Measurements from ENCODE around the gene ABTB1.

ABTB1 gene

GRCh38 chr3:127677541-127678314, 5.0 kb downstream of the ABTB1 start:
- H3K4me2 ChIP-seq (ENCODE audit: low read depth, low read length, poor library complexity, severe bottlenecking): no peak overlapping the region
- no peaks in the 10 kb centered on the region for H3K27me3 ChIP-seq (ENCODE audit: insufficient read depth, low read length, poor library complexity, severe bottlenecking)
- H4K20me1 ChIP-seq (ENCODE audit: insufficient read depth, low read length, poor library complexity, severe bottlenecking): no peaks in the 10 kb centered on the region
- H3K79me2 ChIP-seq (ENCODE audit: insufficient read depth, low read length): peaks cover 8% of the 10 kb centered on the region; the same call in 1 of the 2 replicates
- no peaks in the 10 kb centered on the region for H3K9me3 ChIP-seq (ENCODE audit: insufficient read depth, low read depth, low read length)
- TF ChIP-seq, protein P1, sequence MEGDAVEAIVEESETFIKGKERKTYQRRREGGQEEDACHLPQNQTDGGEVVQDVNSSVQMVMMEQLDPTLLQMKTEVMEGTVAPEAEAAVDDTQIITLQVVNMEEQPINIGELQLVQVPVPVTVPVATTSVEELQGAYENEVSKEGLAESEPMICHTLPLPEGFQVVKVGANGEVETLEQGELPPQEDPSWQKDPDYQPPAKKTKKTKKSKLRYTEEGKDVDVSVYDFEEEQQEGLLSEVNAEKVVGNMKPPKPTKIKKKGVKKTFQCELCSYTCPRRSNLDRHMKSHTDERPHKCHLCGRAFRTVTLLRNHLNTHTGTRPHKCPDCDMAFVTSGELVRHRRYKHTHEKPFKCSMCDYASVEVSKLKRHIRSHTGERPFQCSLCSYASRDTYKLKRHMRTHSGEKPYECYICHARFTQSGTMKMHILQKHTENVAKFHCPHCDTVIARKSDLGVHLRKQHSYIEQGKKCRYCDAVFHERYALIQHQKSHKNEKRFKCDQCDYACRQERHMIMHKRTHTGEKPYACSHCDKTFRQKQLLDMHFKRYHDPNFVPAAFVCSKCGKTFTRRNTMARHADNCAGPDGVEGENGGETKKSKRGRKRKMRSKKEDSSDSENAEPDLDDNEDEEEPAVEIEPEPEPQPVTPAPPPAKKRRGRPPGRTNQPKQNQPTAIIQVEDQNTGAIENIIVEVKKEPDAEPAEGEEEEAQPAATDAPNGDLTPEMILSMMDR (conservative IDR thresholded peaks at IDR 0.05; ENCODE audit: low read length): no peak
- TF ChIP-seq EZH2phosphoT487 (IDR thresholded peaks at IDR 0.05; ENCODE audit: borderline replicate concordance): no peak
- H2AFZ ChIP-seq (ENCODE audit: low read length): no peak overlapping the region
- H3K36me3 ChIP-seq (ENCODE audit: insufficient read depth, low read length): no peaks in the 10 kb centered on the region
- no peaks in the 10 kb centered on the region for H3F3A ChIP-seq (ENCODE audit: low read depth)
- no peak overlapping the region for H3K9ac ChIP-seq (ENCODE audit: low read depth, low read length, poor library complexity, severe bottlenecking)
- no peaks in the 10 kb centered on the region for H3K9me2 ChIP-seq (replicated peaks; ENCODE audit: low read depth, low read length)
- H3K4me3 ChIP-seq (ENCODE audit: low read length, poor library complexity, severe bottlenecking): no peak overlapping the region
- peaks cover 9% of the 10 kb centered on the region for H3K4me1 ChIP-seq (ENCODE audit: insufficient read depth, low read length, poor library complexity, severe bottlenecking)

DNA sequence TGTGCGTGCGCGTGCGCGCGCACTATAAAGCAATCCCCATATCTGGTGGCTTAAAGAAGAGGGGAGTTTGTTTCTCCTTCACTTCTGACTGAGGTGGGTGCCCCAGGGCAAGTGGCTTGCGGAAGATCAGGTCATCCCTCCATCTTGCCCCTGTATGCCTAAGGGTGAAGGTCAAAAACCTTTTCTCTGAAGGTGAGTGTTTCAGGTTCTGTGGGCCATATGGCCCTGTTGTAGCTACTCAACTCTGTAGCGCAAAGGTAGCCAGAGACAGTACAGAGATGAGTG, 5.5 kb downstream of the ABTB1 start:
- Histone ChIP-seq H3K4me1 (ENCODE audit: insufficient read depth, low read length, poor library complexity, severe bottlenecking) (peaks cover 9% of the 10 kb centered on the region), H3K4me3 (ENCODE audit: low read length, poor library complexity, severe bottlenecking) (no peak overlapping the region), H3K9ac (ENCODE audit: low read depth, low read length, poor library complexity, severe bottlenecking) (no peak overlapping the region), H3K9me2 (replicated peaks; ENCODE audit: low read depth, low read length) (no peaks in the 10 kb centered on the region), H2AFZ (ENCODE audit: low read length) (no peak overlapping the region), H4K20me1 (ENCODE audit: insufficient read depth, low read length, poor library complexity, severe bottlenecking) (no peaks in the 10 kb centered on the region), H3K79me2 (ENCODE audit: insufficient read depth, low read length) (peaks cover 8% of the 10 kb centered on the region; the same call in 1 of the 2 replicates), H3K9me3 (ENCODE audit: insufficient read depth, low read depth, low read length) (no peaks in the 10 kb centered on the region), H3K36me3 (ENCODE audit: insufficient read depth, low read length) (no peaks in the 10 kb centered on the region), H3K4me2 (ENCODE audit: low read depth, low read length, poor library complexity, severe bottlenecking) (no peak overlapping the region), H3F3A (ENCODE audit: low read depth) (no peaks in the 10 kb centered on the region), H3K27me3 (ENCODE audit: insufficient read depth, low read length, poor library complexity, severe bottlenecking) (no peaks in the 10 kb centered on the region)
- TF ChIP-seq EZH2phosphoT487 (IDR thresholded peaks at IDR 0.05; ENCODE audit: borderline replicate concordance): no peak
- TF ChIP-seq, protein P1 (conservative IDR thresholded peaks at IDR 0.05; ENCODE audit: low read length): no peak

GRCh38 chr3:127678611-127679533, 6.1 kb downstream of the ABTB1 start:
- no peaks in the 10 kb centered on the region for H3K27me3 ChIP-seq (ENCODE audit: insufficient read depth, low read length, poor library complexity, severe bottlenecking)
- peaks cover 2% of the 10 kb centered on the region; the same call in 1 of the 2 replicates for H3K79me2 ChIP-seq (ENCODE audit: insufficient read depth, low read length)
- H4K20me1 ChIP-seq (ENCODE audit: insufficient read depth, low read length, poor library complexity, severe bottlenecking): no peaks in the 10 kb centered on the region
- TF ChIP-seq, protein P1 (conservative IDR thresholded peaks at IDR 0.05; ENCODE audit: low read length): no peak
- no peak for TF ChIP-seq EZH2phosphoT487 (IDR thresholded peaks at IDR 0.05; ENCODE audit: borderline replicate concordance)
- H3K4me3 ChIP-seq (ENCODE audit: low read length, poor library complexity, severe bottlenecking): no peak overlapping the region
- no peak overlapping the region for H2AFZ ChIP-seq (ENCODE audit: low read length)
- no peaks in the 10 kb centered on the region for H3K36me3 ChIP-seq (ENCODE audit: insufficient read depth, low read length)
- H3K9ac ChIP-seq (ENCODE audit: low read depth, low read length, poor library complexity, severe bottlenecking): no peak overlapping the region
- peaks cover 2% of the 10 kb centered on the region for H3K4me1 ChIP-seq (ENCODE audit: insufficient read depth, low read length, poor library complexity, severe bottlenecking)
- H3K9me3 ChIP-seq (ENCODE audit: insufficient read depth, low read depth, low read length): no peaks in the 10 kb centered on the region
- H3K4me2 ChIP-seq (ENCODE audit: low read depth, low read length, poor library complexity, severe bottlenecking): no peak overlapping the region
- H3K9me2 ChIP-seq (replicated peaks; ENCODE audit: low read depth, low read length): no peaks in the 10 kb centered on the region
- 0 out of 2 replicates have a peak, but pooled peaks cover under 1% of the 10 kb centered on the region for H3F3A ChIP-seq (ENCODE audit: low read depth)
